Activated naive CD8-positive, alpha-beta T cell treated with anti-CD3 and anti-CD28 coated beads, Interleukin-2, amount 10 ng/mL, durations not matched to agents 7 days and 5 days (primary cell): ENCODE results near the gene BBIP1. TPM values are rescaled to one million over a fixed set of nuclear protein-coding genes. Genes with fewer than 3 reads are reported as not detected.
A peak's percentile ranks its signal among the peaks of the same experiment; 100 is the strongest.

Experiments used
- ATAC-seq: fragments of 150-1000 bp; cut with Tn5 transposase; one replicate; pipeline ENCODE4 v1.10.0; 2021; ENCODE audit warnings: low read depth, moderate library complexity
- POLR2A ChIA-PET: fragments of 350-600 bp; sonication (Branson Sonifier 250); formaldehyde crosslinking; loops from one replicate; lab custom pipeline; 2021; ENCODE audit warnings: antibody characterized with exemption; lab: Charles Lee
- DNase-seq: peaks from one replicate; pipeline ENCODE4 v3.0.0; 2021
- H3K27ac Mint-ChIP-seq: one replicate; pipeline ENCODE4 v1.8.0; 2022; ENCODE audit warnings: mild to moderate bottlenecking, mixed read lengths
- H3K27me3 Mint-ChIP-seq: one replicate; pipeline ENCODE4 v1.8.0; 2022; ENCODE audit warnings: mild to moderate bottlenecking, moderate library complexity, mixed read lengths
- H3K36me3 Mint-ChIP-seq: one replicate; pipeline ENCODE4 v1.8.0; 2021; ENCODE audit warnings: mild to moderate bottlenecking, mixed read lengths
- H3K4me1 Mint-ChIP-seq: one replicate; pipeline ENCODE4 v1.8.0; 2021; ENCODE audit warnings: mixed read lengths
- H3K4me3 Mint-ChIP-seq: one replicate; pipeline ENCODE4 v1.8.0; 2022; ENCODE audit warnings: mild to moderate bottlenecking, moderate library complexity, mixed read lengths
- H3K9me3 Mint-ChIP-seq: one replicate; pipeline ENCODE4 v1.8.0; 2021; ENCODE audit warnings: mixed read lengths
- total RNA-seq, 2 experiments: library from RNA; stranded (reverse); gene quantifications; one replicate each; pipeline ENCODE4 v1.2.3, GENCODE V29; 2021

BBIP1 gene
- total RNA-seq, 2 experiments from 2014 or later = 33.0 to 33.8 TPM

DNA sequence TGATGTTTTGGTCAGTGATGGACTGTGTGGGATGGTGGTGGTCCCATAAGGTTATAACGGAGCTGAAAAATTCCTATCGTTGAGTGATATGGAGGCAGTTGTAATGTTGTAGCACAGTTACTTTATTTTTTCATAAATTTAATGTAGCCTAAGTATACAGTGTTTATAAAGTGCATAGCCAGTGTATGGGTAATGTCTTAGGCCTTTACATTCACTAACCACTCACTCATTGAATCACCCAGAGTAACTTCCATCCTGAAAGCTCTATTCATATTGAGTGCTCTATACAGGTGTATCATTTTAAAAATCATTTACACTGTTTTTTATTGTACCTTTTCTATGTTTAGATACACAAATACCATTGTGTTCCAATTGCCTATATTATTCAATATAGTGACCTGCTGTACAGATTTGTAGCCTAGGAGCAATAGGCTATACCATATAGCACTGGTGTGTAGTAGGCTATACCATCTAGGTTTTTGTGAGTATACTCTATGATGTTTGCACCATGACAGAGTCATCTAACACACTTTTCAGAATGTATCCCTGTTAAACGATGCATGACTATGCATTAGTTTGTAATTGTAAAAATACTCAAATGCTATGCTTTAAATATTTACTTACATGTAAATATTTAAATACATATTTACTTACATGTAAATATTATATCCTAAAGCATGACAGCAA is 26.2 kb downstream of the BBIP1 start:
- Mint-ChIP-seq H3K36me3 (peaks cover 31% of the 10 kb centered on the region), H3K4me1 (peaks cover 12% of the 10 kb centered on the region), H3K27ac (no peak overlapping the region), H3K27me3 (no peaks in the 10 kb centered on the region), H3K4me3 (no peak overlapping the region), H3K9me3 (no peaks in the 10 kb centered on the region)
- ATAC-seq (no peak), DNase-seq (no peak)
- POLR2A ChIA-PET = interaction anchor here (1.4 kb wide), 1 partner anchor 25 kb away, joined by 3 read pairs; no protein-coding TSS in a partner anchor

- no peaks in the 10 kb centered on the region for H3K9me3 Mint-ChIP-seq
- POLR2A ChIA-PET = no interaction called here
- no peak overlapping the region for H3K27ac Mint-ChIP-seq
- H3K36me3 Mint-ChIP-seq = peaks cover 39% of the 10 kb centered on the region
- H3K27me3 Mint-ChIP-seq = no peaks in the 10 kb centered on the region
- H3K4me1 Mint-ChIP-seq = peaks cover 26% of the 10 kb centered on the region
- ATAC-seq (no peak), DNase-seq (no peak)
- no peak overlapping the region for H3K4me3 Mint-ChIP-seq
These were observed 31.4 kb downstream of the BBIP1 start for GRCh38 chr10:110887560-110887959.

DNA sequence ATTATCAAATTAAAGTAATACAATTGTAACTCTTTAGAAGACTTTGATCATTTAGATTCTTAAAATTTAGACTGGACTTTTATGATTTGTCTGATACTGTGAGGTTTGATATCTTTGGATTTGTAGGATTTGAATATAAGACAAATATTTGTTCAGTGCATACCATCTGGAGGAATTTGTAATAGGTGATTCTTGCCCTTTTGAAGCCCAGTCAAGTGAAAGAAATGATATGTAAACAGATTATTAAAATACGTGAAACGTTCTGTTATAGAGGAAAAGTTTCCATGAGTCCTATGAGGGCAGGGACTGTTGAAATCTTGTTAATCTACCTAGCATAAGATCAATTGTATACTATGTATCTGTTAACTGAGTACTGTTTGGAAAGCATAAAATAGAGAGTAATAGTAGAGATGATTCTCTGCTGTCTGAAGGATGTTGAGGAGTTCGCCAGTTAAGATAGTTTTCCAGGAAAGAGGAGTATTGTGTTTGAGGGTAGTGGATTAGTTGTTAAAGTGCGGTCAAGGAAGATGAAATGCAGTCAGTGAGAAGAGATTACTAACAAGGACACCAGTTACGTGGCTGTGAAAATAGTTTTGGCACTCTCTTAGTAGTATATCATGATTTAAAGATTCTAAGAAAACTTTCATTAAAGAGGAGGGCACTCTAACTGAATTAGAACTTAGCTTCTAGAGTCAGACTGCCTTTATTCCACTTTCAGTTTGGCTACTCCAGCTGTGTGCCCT is 32.9 kb downstream of the BBIP1 start:
- POLR2A ChIA-PET = no interaction called here
- H3K4me3 Mint-ChIP-seq = no peak overlapping the region
- no peaks in the 10 kb centered on the region for H3K27me3 Mint-ChIP-seq
- peaks cover 46% of the 10 kb centered on the region for H3K36me3 Mint-ChIP-seq
- no peaks in the 10 kb centered on the region for H3K9me3 Mint-ChIP-seq
- no peak overlapping the region for H3K27ac Mint-ChIP-seq
- no peak for ATAC-seq
- no peak for DNase-seq
- peaks cover 31% of the 10 kb centered on the region for H3K4me1 Mint-ChIP-seq

DNA sequence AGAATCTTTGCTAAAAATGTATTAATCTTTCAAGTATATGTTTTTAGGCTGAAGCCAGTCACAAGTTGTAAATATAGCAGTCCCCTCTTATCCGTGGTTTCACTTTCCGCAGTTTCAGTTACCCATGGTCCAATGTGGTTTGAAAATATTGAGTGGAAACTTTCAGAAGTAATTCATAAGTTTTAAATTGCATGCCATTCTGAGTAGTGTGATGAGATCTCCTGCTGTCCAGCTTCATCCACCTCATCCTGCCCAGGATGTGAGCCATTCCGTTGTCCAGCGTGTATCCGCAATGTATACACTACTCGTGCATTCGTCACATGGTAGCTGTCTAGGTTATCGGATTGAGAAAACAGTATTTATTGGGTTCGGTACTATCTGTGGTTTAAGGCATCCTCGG is 35.1 kb downstream of the BBIP1 start:
- Mint-ChIP-seq H3K4me1 (peaks cover 40% of the 10 kb centered on the region), H3K27ac (peak overlapping the region; percentile 75), H3K4me3 (peak overlapping the region; percentile 70), H3K36me3 (peaks cover 44% of the 10 kb centered on the region), H3K27me3 (no peaks in the 10 kb centered on the region), H3K9me3 (no peaks in the 10 kb centered on the region)
- POLR2A ChIA-PET = interaction anchor here (0.7 to 1.1 kb wide), 2 partner anchors 11 to 23 kb away, joined by 3 read pairs; no protein-coding TSS in a partner anchor
- ATAC-seq (peak; percentile 59), DNase-seq (no peak)

DNA sequence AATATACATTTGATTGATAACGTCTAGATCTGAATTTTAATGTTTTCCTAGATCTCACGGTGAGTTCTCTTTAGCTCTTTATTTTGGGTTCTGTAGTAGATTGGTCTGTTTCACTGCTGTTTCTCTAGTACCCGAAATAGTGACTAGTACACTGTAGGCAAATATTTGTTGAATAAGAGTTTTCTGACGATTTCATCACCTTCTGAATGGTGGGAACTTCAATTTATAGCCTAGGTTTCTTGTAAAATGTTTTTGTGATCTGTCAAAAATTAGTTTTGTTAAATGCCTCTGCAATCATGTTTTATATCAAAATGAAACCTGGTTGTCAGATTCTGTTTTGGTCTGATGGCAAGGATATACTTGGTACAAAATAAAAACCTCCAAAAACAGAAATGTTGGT is 37.1 kb downstream of the BBIP1 start:
- POLR2A ChIA-PET = interaction anchor here (1.1 kb wide), 2 partner anchors 9 to 10 kb away, joined by 4 to 6 read pairs; partner anchors contain the start of gene PDCD4
- H3K4me3 Mint-ChIP-seq = no peak overlapping the region
- no peaks in the 10 kb centered on the region for H3K9me3 Mint-ChIP-seq
- ATAC-seq (no peak), DNase-seq (no peak)
- H3K27ac Mint-ChIP-seq = no peak overlapping the region
- H3K36me3 Mint-ChIP-seq = peaks cover 49% of the 10 kb centered on the region
- peaks cover 49% of the 10 kb centered on the region for H3K4me1 Mint-ChIP-seq
- no peaks in the 10 kb centered on the region for H3K27me3 Mint-ChIP-seq

- Mint-ChIP-seq H3K27ac (no peak overlapping the region), H3K9me3 (no peaks in the 10 kb centered on the region), H3K4me1 (peaks cover 48% of the 10 kb centered on the region), H3K4me3 (peak overlapping the region; percentile 15), H3K36me3 (peaks cover 48% of the 10 kb centered on the region), H3K27me3 (no peaks in the 10 kb centered on the region)
- DNase-seq (no peak), ATAC-seq (no peak)
- POLR2A ChIA-PET = no interaction called here
These were observed 37.7 kb downstream of the BBIP1 start for GRCh38 chr10:110881247-110881646.

DNA sequence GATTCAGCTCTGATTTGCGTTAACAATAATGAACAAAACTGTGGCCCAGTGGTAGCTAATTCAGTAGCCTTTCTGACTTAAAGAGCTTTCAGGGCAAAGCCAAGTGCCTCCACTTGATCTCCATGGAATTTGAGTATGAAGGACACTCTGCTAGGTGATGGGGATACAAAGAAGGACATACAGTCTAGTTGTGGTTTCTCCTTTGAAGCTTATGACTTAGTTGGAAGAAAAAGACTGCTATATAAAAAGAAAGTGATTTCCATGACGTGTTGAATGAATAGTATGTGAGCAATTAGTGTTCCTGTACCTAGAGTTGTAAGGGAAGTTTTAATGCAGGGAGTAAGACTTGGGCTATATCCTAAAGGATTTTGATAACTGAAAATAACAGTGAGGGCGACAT is 39.0 kb downstream of the BBIP1 start:
- H3K4me3 Mint-ChIP-seq = no peak overlapping the region
- no peak for DNase-seq
- peaks cover 49% of the 10 kb centered on the region for H3K36me3 Mint-ChIP-seq
- H3K27me3 Mint-ChIP-seq = no peaks in the 10 kb centered on the region
- H3K4me1 Mint-ChIP-seq = peaks cover 49% of the 10 kb centered on the region
- POLR2A ChIA-PET = interaction anchor here (0.9 to 1.2 kb wide), 4 partner anchors 22 to 131 kb away, joined by 3 read pairs; no protein-coding TSS in a partner anchor
- ATAC-seq = no peak
- peak overlapping the region; percentile 4 for H3K27ac Mint-ChIP-seq
- no peaks in the 10 kb centered on the region for H3K9me3 Mint-ChIP-seq

- Mint-ChIP-seq H3K36me3 (peaks cover 33% of the 10 kb centered on the region), H3K9me3 (no peaks in the 10 kb centered on the region), H3K27ac (no peak overlapping the region), H3K4me1 (peaks cover 46% of the 10 kb centered on the region), H3K27me3 (no peaks in the 10 kb centered on the region), H3K4me3 (no peak overlapping the region)
- ATAC-seq = no peak
- DNase-seq = no peak
- POLR2A ChIA-PET = interaction anchor here (1.3 kb wide), 1 partner anchor 9 kb away, joined by 5 read pairs; no protein-coding TSS in a partner anchor
These were observed 42.2 kb downstream of the BBIP1 start for GRCh38 chr10:110876788-110877187.

GRCh38 chr10:110876000-110876399 is 43.0 kb downstream of the BBIP1 start:
- POLR2A ChIA-PET = no interaction called here
- H3K4me3 Mint-ChIP-seq = no peak overlapping the region
- H3K36me3 Mint-ChIP-seq = peaks cover 31% of the 10 kb centered on the region
- DNase-seq (no peak), ATAC-seq (no peak)
- H3K9me3 Mint-ChIP-seq = no peaks in the 10 kb centered on the region
- no peaks in the 10 kb centered on the region for H3K27me3 Mint-ChIP-seq
- no peak overlapping the region for H3K27ac Mint-ChIP-seq
- H3K4me1 Mint-ChIP-seq = peaks cover 47% of the 10 kb centered on the region

DNA sequence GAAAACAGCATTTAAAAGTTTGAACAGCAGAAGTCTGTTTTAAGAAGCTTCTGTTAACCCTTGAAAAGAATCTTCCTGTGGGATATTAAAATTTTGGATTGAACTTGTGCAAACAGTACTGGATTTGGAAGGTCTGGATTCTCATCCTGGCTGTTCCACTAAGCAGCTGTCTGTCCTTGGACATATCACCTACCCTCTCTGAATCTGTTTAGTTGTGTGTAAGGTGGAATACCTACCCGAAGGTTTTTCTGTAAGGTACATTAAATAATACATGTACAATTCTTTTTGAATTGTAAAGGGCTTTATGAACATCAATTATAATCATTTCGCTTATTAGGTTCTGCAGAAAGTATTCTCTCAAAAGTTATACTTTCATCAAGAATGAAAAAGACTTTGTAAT is 45.0 kb downstream of the BBIP1 start:
- Mint-ChIP-seq H3K36me3 (peaks cover 31% of the 10 kb centered on the region), H3K4me1 (peaks cover 59% of the 10 kb centered on the region), H3K9me3 (no peaks in the 10 kb centered on the region), H3K4me3 (peak overlapping the region; percentile 83), H3K27ac (peak overlapping the region; percentile 78), H3K27me3 (no peaks in the 10 kb centered on the region)
- DNase-seq (no peak), ATAC-seq (no peak)
- POLR2A ChIA-PET = interaction anchor here (2.1 kb wide), 1 partner anchor 71 kb away, joined by 19 read pairs; no protein-coding TSS in a partner anchor

- peaks cover 28% of the 10 kb centered on the region for H3K36me3 Mint-ChIP-seq
These were observed 45.7 kb downstream of the BBIP1 start for GRCh38 chr10:110872984-110873923.

DNA sequence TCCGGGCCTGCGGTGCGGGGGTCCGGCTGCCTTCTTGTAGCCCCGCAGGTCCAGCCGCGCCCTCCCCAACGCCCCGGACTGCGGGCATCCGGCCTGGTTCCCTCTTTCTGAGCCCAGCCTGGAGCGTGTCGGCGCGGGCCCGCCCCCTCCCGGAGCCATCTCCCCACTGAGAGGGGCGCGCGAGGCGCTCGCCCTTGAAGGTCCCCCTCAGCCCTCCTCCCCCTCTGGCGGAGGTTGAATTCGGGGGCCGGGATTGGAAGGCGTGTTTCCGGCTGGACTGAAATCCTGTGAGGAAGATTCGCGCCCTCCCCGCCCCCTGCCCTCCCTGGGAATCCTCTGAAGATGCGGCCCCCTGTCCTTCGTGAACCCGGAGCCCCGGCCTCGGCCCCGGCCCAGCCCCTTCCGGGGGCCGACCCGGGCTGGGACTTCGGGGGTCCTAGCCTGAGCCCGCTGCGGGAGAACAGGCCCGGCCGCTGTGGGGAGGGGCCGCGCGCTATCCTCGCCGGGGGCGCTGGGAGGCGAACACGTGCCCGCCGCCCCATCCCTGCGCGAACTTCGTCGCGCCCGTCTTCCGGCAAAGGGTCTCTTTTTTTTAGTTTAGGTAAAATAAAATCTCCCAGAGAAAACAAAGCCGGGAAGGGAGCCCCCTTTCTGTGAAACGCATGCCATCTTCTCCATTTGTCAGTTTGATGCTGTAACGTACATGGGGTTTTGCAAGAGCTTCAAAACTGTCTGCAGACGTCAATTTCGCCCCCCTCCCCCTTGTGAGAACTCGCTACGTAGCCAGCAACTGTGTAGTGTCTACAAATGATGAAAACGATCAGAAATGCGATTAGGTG is 46.6 kb downstream of the BBIP1 start:
- DNase-seq (peak; percentile 81), ATAC-seq (peak; percentile 73)
- peaks cover 63% of the 10 kb centered on the region for H3K4me1 Mint-ChIP-seq
- peak overlapping the region; percentile 91 for H3K4me3 Mint-ChIP-seq
- H3K36me3 Mint-ChIP-seq = peaks cover 20% of the 10 kb centered on the region
- H3K9me3 Mint-ChIP-seq = no peaks in the 10 kb centered on the region
- H3K27me3 Mint-ChIP-seq = no peaks in the 10 kb centered on the region
- POLR2A ChIA-PET = interaction anchor here (1.0 to 2.1 kb wide), 18 partner anchors 8 to 87 kb away, joined by 3 to 53 read pairs (median 8); partner anchors contain the start of genes BBIP1 and SHOC2
- peak overlapping the region; percentile 88 for H3K27ac Mint-ChIP-seq

More at GRCh38 chr10:110872984-110873923, 45.7 kb downstream of the BBIP1 start:
- DNase-seq (no peak), ATAC-seq (no peak)
- peak overlapping the region; percentile 91 for H3K4me3 Mint-ChIP-seq
- POLR2A ChIA-PET = interaction anchor here (1.0 to 2.1 kb wide), 10 partner anchors 9 to 88 kb away, joined by 3 to 19 read pairs (median 8); no protein-coding TSS in a partner anchor
- no peaks in the 10 kb centered on the region for H3K9me3 Mint-ChIP-seq
- H3K27me3 Mint-ChIP-seq = no peaks in the 10 kb centered on the region
- peak overlapping the region; percentile 88 for H3K27ac Mint-ChIP-seq
- H3K4me1 Mint-ChIP-seq = peaks cover 64% of the 10 kb centered on the region
